ENCODE data around the gene ASAH2. TPM values are rescaled to one million over a fixed set of nuclear protein-coding genes. Genes with fewer than 3 reads are reported as not detected.

The ASAH2 gene
- total RNA-seq, 1 experiment from 2014 or later, result 4.6 TPM

- no TSS peak for BruUV-seq (replicated peaks)
- ChIA-PET CTCF (no interaction called here), POLR2A (no interaction called here)
- Histone ChIP-seq H3K9me3 (no peaks in the 10 kb centered on the region), H3K36me3 (ENCODE audit: control insufficient read depth, insufficient read depth, low read length) (no peaks in the 10 kb centered on the region), H3K4me3 (ENCODE audit: low read depth, low read length) (no peak overlapping the region), H3K27me3 (replicated peaks; ENCODE audit: control insufficient read depth, insufficient read depth, low read length) (no peaks in the 10 kb centered on the region), H3K4me1 (no peaks in the 10 kb centered on the region)
- Mint-ChIP-seq H3K9me3 (ENCODE audit: unreplicated experiment) (no peaks in the 10 kb centered on the region), H3K4me1 (ENCODE audit: low read depth, unreplicated experiment) (peaks cover 7% of the 10 kb centered on the region), H3K27me3 (ENCODE audit: insufficient read depth, unreplicated experiment) (peaks cover 4% of the 10 kb centered on the region), H3K4me3 (ENCODE audit: unreplicated experiment) (no peak overlapping the region), H3K36me3 (ENCODE audit: insufficient read depth, unreplicated experiment) (no peaks in the 10 kb centered on the region), H3K27ac (ENCODE audit: unreplicated experiment) (no peak overlapping the region)
- no peak for DNase-seq
- intact Hi-C loops (cut with micrococcal nuclease; ENCODE audit: unreplicated experiment), result no loop called here
- TF ChIP-seq CTCF (IDR thresholded peaks at IDR 0.05; ENCODE audit: insufficient read depth in 1 of 2, low read depth in 1 of 2, low read length in 1 of 2, severe bottlenecking in 1 of 2, unreplicated experiment in 1 of 2), result no peak
These were observed 31.7 kb downstream of the ASAH2 start for GRCh38 chr10:50219646-50220045.

GRCh38 chr10:50219200-50219599 lies 32.1 kb downstream of the ASAH2 start:
- no peak overlapping the region for H3K4me3 ChIP-seq (ENCODE audit: low read depth, low read length)
- no peaks in the 10 kb centered on the region for H3K9me3 ChIP-seq
- Mint-ChIP-seq H3K9me3 (ENCODE audit: unreplicated experiment) (no peaks in the 10 kb centered on the region), H3K4me1 (ENCODE audit: low read depth, unreplicated experiment) (peaks cover 7% of the 10 kb centered on the region), H3K36me3 (ENCODE audit: insufficient read depth, unreplicated experiment) (no peaks in the 10 kb centered on the region), H3K4me3 (ENCODE audit: unreplicated experiment) (no peak overlapping the region), H3K27me3 (ENCODE audit: insufficient read depth, unreplicated experiment) (peaks cover 4% of the 10 kb centered on the region), H3K27ac (ENCODE audit: unreplicated experiment) (no peak overlapping the region)
- intact Hi-C loops (cut with micrococcal nuclease; ENCODE audit: unreplicated experiment), result no loop called here
- no peak for TF ChIP-seq CTCF (IDR thresholded peaks at IDR 0.05; ENCODE audit: insufficient read depth in 1 of 2, low read depth in 1 of 2, low read length in 1 of 2, severe bottlenecking in 1 of 2, unreplicated experiment in 1 of 2)
- no peaks in the 10 kb centered on the region for H3K27me3 ChIP-seq (replicated peaks; ENCODE audit: control insufficient read depth, insufficient read depth, low read length)
- ChIA-PET POLR2A (no interaction called here), CTCF (no interaction called here)
- DNase-seq, result no peak
- no TSS peak for BruUV-seq (replicated peaks)
- no peaks in the 10 kb centered on the region for H3K36me3 ChIP-seq (ENCODE audit: control insufficient read depth, insufficient read depth, low read length)
- H3K4me1 ChIP-seq, result no peaks in the 10 kb centered on the region

- no peak overlapping the region for H3K27ac Mint-ChIP-seq (ENCODE audit: unreplicated experiment)
- ChIA-PET CTCF (interaction anchor here (1.0 kb wide), 1 partner anchor 17 kb away, joined by 3 read pairs; no protein-coding TSS in a partner anchor), POLR2A (no interaction called here)
- no peaks in the 10 kb centered on the region for H3K27me3 ChIP-seq (replicated peaks; ENCODE audit: control insufficient read depth, insufficient read depth, low read length)
- no peaks in the 10 kb centered on the region for H3K4me1 ChIP-seq
- intact Hi-C loops (cut with micrococcal nuclease; ENCODE audit: unreplicated experiment), result no loop called here
- no peak overlapping the region for H3K4me3 Mint-ChIP-seq (ENCODE audit: unreplicated experiment)
- BruUV-seq (replicated peaks), result no TSS peak
- DNase-seq, result no peak
- TF ChIP-seq CTCF (IDR thresholded peaks at IDR 0.05; ENCODE audit: insufficient read depth in 1 of 2, low read depth in 1 of 2, low read length in 1 of 2, severe bottlenecking in 1 of 2, unreplicated experiment in 1 of 2), result no peak
- peaks cover 7% of the 10 kb centered on the region for H3K4me1 Mint-ChIP-seq (ENCODE audit: low read depth, unreplicated experiment)
- H3K27me3 Mint-ChIP-seq (ENCODE audit: insufficient read depth, unreplicated experiment), result peaks cover 10% of the 10 kb centered on the region
- H3K9me3 ChIP-seq, result 0 out of 2 replicates have a peak, but pooled peaks cover 3% of the 10 kb centered on the region
- no peak overlapping the region for H3K4me3 ChIP-seq (ENCODE audit: low read depth, low read length)
- H3K36me3 Mint-ChIP-seq (ENCODE audit: insufficient read depth, unreplicated experiment), result no peaks in the 10 kb centered on the region
- H3K36me3 ChIP-seq (ENCODE audit: control insufficient read depth, insufficient read depth, low read length), result no peaks in the 10 kb centered on the region
- no peaks in the 10 kb centered on the region for H3K9me3 Mint-ChIP-seq (ENCODE audit: unreplicated experiment)
These were observed 34.4 kb downstream of the ASAH2 start for GRCh38 chr10:50216894-50217293.

All from Caco-2 (cell line).